ENCODE measurements around the gene TLL2. TPM values are rescaled to one million over a fixed set of nuclear protein-coding genes. Genes with fewer than 3 reads are reported as not detected.

TLL2 gene
- total and polyA plus RNA-seq, 9 of the 15 experiments (the other 6 are each of a cell fraction or from before 2014, with no cell fraction given), result 0.09 TPM; not detected in 8

DNA sequence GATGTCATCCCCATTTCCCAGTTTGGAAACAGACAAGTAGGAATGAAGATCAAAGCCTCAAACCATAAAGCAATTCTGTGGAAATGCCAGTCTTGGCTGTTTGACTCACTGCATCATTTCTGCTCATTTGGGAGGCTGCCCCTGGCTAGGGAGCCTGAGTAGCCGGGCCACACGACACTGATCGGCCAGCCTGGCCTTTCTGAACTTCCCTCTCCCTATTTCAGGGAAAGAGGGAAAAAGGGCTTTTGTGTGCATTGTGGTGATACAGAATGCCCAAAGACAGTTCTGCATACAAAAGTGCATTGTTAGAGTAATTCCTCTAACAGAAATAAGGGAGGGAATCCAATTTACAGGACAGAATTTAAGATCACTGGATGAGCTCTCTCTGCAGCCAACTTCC is 113.3 kb downstream of the TLL2 start:
- ChIA-PET POLR2A (no interaction called here), CTCF (ENCODE audit: low intra/inter-chr PET ratio) (no interaction called here)
- Histone ChIP-seq H3K4me3 (no peak overlapping the region), H4K20me1 (replicated peaks; ENCODE audit: control insufficient read depth, insufficient read depth, low read length) (no peaks in the 10 kb centered on the region), H3K4me1 (replicated peaks in 1 of 2; ENCODE audit: control insufficient read depth in 2 of 2, insufficient read depth in 2 of 2, low read length in 2 of 2) (no peaks in the 10 kb centered on the region), H2AFZ (ENCODE audit: low read depth, low read length) (no peak overlapping the region), H3K9ac (ENCODE audit: insufficient read depth in 1 of 2, low read depth in 2 of 2, low read length in 2 of 2) (no peak overlapping the region), H3K4me2 (ENCODE audit: insufficient read depth, low read length) (no peak overlapping the region), H3K27me3 (ENCODE audit: control insufficient read depth in 2 of 2, insufficient read depth in 2 of 2, low read length in 2 of 2) (peaks cover 15 to 21% of the 10 kb centered on the region in 2 experiments; a peak in 4 of 5 replicates), H3K9me1 (ENCODE audit: control insufficient read depth, insufficient read depth, low read length) (no peaks in the 10 kb centered on the region), H3K27ac (ENCODE audit: extremely low read depth, low read depth, low read length) (no peak overlapping the region), H3K79me2 (ENCODE audit: control insufficient read depth, insufficient read depth, low read length) (no peaks in the 10 kb centered on the region), H3K36me3 (ENCODE audit: control insufficient read depth, insufficient read depth, low read length) (no peaks in the 10 kb centered on the region), H3K9me3 (replicated peaks; ENCODE audit: control insufficient read depth, insufficient read depth, low read depth, low read length) (no peaks in the 10 kb centered on the region)
- intact Hi-C loops (cut with micrococcal nuclease), result no loop called here
- TF ChIP-seq, protein P1, sequence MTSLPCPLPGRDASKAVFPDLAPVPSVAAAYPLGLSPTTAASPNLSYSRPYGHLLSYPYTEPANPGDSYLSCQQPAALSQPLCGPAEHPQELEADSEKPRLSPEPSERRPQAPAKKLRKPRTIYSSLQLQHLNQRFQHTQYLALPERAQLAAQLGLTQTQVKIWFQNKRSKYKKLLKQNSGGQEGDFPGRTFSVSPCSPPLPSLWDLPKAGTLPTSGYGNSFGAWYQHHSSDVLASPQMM (CRISPR knock-in tag; IDR thresholded peaks at IDR 0.05), result no peak
- TF ChIP-seq FOXA1 (IDR thresholded peaks at IDR 0.05; ENCODE audit: borderline replicate concordance) (no peak), ZNF146 (CRISPR knock-in tag; IDR thresholded peaks at IDR 0.05; ENCODE audit: unreplicated experiment) (no peak), ZNF217 (CRISPR knock-in tag; IDR thresholded peaks at IDR 0.05) (no peak), ZNF696 (CRISPR knock-in tag; conservative IDR thresholded peaks at IDR 0.05) (no peak), MXI1 (IDR thresholded peaks at IDR 0.05; ENCODE audit: low read depth, low read length) (no peak), HNRNPK (IDR thresholded peaks at IDR 0.05; ENCODE audit: low read depth, low read length, poor library complexity, severe bottlenecking) (no peak)
- TF ChIP-seq, protein P2, sequence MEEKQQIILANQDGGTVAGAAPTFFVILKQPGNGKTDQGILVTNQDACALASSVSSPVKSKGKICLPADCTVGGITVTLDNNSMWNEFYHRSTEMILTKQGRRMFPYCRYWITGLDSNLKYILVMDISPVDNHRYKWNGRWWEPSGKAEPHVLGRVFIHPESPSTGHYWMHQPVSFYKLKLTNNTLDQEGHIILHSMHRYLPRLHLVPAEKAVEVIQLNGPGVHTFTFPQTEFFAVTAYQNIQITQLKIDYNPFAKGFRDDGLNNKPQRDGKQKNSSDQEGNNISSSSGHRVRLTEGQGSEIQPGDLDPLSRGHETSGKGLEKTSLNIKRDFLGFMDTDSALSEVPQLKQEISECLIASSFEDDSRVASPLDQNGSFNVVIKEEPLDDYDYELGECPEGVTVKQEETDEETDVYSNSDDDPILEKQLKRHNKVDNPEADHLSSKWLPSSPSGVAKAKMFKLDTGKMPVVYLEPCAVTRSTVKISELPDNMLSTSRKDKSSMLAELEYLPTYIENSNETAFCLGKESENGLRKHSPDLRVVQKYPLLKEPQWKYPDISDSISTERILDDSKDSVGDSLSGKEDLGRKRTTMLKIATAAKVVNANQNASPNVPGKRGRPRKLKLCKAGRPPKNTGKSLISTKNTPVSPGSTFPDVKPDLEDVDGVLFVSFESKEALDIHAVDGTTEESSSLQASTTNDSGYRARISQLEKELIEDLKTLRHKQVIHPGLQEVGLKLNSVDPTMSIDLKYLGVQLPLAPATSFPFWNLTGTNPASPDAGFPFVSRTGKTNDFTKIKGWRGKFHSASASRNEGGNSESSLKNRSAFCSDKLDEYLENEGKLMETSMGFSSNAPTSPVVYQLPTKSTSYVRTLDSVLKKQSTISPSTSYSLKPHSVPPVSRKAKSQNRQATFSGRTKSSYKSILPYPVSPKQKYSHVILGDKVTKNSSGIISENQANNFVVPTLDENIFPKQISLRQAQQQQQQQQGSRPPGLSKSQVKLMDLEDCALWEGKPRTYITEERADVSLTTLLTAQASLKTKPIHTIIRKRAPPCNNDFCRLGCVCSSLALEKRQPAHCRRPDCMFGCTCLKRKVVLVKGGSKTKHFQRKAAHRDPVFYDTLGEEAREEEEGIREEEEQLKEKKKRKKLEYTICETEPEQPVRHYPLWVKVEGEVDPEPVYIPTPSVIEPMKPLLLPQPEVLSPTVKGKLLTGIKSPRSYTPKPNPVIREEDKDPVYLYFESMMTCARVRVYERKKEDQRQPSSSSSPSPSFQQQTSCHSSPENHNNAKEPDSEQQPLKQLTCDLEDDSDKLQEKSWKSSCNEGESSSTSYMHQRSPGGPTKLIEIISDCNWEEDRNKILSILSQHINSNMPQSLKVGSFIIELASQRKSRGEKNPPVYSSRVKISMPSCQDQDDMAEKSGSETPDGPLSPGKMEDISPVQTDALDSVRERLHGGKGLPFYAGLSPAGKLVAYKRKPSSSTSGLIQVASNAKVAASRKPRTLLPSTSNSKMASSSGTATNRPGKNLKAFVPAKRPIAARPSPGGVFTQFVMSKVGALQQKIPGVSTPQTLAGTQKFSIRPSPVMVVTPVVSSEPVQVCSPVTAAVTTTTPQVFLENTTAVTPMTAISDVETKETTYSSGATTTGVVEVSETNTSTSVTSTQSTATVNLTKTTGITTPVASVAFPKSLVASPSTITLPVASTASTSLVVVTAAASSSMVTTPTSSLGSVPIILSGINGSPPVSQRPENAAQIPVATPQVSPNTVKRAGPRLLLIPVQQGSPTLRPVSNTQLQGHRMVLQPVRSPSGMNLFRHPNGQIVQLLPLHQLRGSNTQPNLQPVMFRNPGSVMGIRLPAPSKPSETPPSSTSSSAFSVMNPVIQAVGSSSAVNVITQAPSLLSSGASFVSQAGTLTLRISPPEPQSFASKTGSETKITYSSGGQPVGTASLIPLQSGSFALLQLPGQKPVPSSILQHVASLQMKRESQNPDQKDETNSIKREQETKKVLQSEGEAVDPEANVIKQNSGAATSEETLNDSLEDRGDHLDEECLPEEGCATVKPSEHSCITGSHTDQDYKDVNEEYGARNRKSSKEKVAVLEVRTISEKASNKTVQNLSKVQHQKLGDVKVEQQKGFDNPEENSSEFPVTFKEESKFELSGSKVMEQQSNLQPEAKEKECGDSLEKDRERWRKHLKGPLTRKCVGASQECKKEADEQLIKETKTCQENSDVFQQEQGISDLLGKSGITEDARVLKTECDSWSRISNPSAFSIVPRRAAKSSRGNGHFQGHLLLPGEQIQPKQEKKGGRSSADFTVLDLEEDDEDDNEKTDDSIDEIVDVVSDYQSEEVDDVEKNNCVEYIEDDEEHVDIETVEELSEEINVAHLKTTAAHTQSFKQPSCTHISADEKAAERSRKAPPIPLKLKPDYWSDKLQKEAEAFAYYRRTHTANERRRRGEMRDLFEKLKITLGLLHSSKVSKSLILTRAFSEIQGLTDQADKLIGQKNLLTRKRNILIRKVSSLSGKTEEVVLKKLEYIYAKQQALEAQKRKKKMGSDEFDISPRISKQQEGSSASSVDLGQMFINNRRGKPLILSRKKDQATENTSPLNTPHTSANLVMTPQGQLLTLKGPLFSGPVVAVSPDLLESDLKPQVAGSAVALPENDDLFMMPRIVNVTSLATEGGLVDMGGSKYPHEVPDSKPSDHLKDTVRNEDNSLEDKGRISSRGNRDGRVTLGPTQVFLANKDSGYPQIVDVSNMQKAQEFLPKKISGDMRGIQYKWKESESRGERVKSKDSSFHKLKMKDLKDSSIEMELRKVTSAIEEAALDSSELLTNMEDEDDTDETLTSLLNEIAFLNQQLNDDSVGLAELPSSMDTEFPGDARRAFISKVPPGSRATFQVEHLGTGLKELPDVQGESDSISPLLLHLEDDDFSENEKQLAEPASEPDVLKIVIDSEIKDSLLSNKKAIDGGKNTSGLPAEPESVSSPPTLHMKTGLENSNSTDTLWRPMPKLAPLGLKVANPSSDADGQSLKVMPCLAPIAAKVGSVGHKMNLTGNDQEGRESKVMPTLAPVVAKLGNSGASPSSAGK (IDR thresholded peaks at IDR 0.05), result no peak
- in situ Hi-C loops (cut with MboI), result no loop called here
- ATAC-seq, result no peak
- FAIRE-seq, result no peak
- DNase-seq (ENCODE audit: extremely low read depth in 1 of 4, low spot score in 3 of 4), result no peak
- WGBS (ENCODE audit: insufficient coverage, low coverage, missing lambda C conversion rate), result 0% methylated on average over 3 of the region's 3 CpGs
- no TSS peak for BruUV-seq (replicated peaks)

Data from K562 (cell line).